Tibial artery (tissue), 4 donors: Measurements from ENCODE around the gene STKLD1.
A peak's percentile ranks its signal among the peaks of the same experiment; 100 is the strongest.

ENCODE experiments used
- DNase-seq, 2 donors: peaks; one replicate each; pipeline ENCODE4 v3.0.0-alpha.2; 2019
- H3K27ac ChIP-seq, 2 donors: fragments of 200-600 bp; sonication (generic) in 1 of 2; 1 replicate in 1 of 2; 2 replicates in 1 of 2; pipeline ENCODE4 v1.5.1; 2018 to 2019; ENCODE audit warnings: mild to moderate bottlenecking in 1 of 2
- H3K27me3 ChIP-seq, 2 donors: fragments of 200-600 bp; sonication (generic) in 1 of 2; one replicate each; pipeline versions ENCODE4 v1.5.1 to v1.6.0; 2016 to 2019
- H3K36me3 ChIP-seq, 3 donors: fragments of 200-600 bp; sonication (generic) in 2 of 3; one replicate each; pipeline ENCODE4 v1.5.1; 2016 to 2019; ENCODE audit warnings: mild to moderate bottlenecking in 2 of 3
- H3K4me1 ChIP-seq, 4 donors: fragments of 200-600 bp; sonication (generic) in 2 of 4; 1 replicate in 3 of 4; 2 replicates in 1 of 4; pipeline ENCODE4 v1.5.1; 2016 to 2019
- H3K4me3 ChIP-seq, 2 donors: fragments of 200-600 bp; sonication (generic) in 1 of 2; 1 replicate in 1 of 2; 2 replicates in 1 of 2; pipeline ENCODE4 v1.5.1; 2018 to 2019; ENCODE audit warnings: mild to moderate bottlenecking in 2 of 2
- H3K9me3 ChIP-seq, 3 donors: fragments of 200-600 bp; sonication (generic) in 1 of 3; one replicate each; pipeline ENCODE4 v1.5.1; 2016 to 2019
- CTCF ChIP-seq, 2 experiments: fragments of 200-600 bp in 1 of 2; fragments of 450-650 bp in 1 of 2; IDR thresholded peaks; one replicate each; pipeline ENCODE4 v1.5.1; 2017 to 2019; ENCODE audit warnings: antibody characterized with exemption in 2 of 2, mild to moderate bottlenecking in 1 of 2, moderate library complexity in 1 of 2
- intact Hi-C: fragments of 100-400 bp; cut with DNase I; formaldehyde crosslinking; loops from one replicate; pipeline ENCODE4 v1.15.0; 2023; ENCODE audit warnings: low total_unique reads

Gene STKLD1

DNA sequence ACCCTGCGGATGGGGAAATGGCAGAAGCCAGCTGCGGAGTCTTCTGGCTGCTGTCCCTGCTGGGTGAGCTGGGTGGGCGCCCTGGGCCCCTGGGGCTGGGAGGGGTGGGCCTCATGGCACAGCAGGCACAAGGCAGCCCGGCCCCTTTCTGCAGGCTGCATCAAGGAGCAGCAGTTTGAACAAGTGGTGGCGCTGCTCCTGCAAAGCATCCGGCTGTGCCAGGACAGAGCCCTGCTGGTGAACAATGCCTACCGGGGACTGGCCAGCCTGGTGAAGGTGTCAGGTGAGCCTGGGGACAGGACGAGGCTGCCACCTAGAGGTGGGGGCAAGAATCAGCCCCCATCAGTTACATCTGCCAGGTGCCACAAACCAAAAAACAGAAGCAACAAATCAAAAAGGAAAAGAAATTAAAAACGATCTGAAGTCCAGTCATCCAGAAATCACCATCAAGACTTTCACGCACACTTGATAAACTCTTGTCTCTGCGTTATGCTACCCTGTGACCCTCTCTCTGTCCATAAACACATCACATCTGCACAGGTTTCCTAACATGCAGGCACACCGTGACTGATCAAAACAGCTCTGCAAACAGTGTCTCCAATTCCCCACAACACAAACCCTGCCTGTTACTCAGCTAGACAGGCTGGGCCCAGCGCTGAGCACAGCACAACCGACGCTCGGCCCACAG, 27.7 kb downstream of the STKLD1 start:
- peak; percentile 6 to 20 for TF ChIP-seq CTCF (IDR thresholded peaks at IDR 0.05)
- intact Hi-C loops, result no loop called here
- no peak for DNase-seq
- Histone ChIP-seq H3K4me3 (no peak overlapping the region), H3K4me1 (no peaks in the 10 kb centered on the region), H3K9me3 (no peaks in the 10 kb centered on the region), H3K36me3 (peaks cover 20 to 87% (median 37%) of the 10 kb centered on the region in 3 donors), H3K27me3 (no peaks in the 10 kb centered on the region), H3K27ac (no peak overlapping the region)

GRCh38 chr9:133404454-133405002, 28.4 kb downstream of the STKLD1 start:
- H3K27me3 ChIP-seq, result no peaks in the 10 kb centered on the region
- no peak overlapping the region for H3K27ac ChIP-seq
- intact Hi-C loops, result no loop called here
- no peaks in the 10 kb centered on the region for H3K4me1 ChIP-seq
- TF ChIP-seq CTCF (IDR thresholded peaks at IDR 0.05), result no peak
- H3K4me3 ChIP-seq, result no peak overlapping the region
- no peaks in the 10 kb centered on the region for H3K9me3 ChIP-seq
- no peak for DNase-seq
- peaks cover 20 to 94% (median 43%) of the 10 kb centered on the region in 3 donors for H3K36me3 ChIP-seq

- Histone ChIP-seq H3K36me3 (peaks cover 24 to 97% (median 55%) of the 10 kb centered on the region in 3 donors), H3K4me3 (no peak overlapping the region), H3K27me3 (no peaks in the 10 kb centered on the region), H3K27ac (no peak overlapping the region), H3K4me1 (no peaks in the 10 kb centered on the region), H3K9me3 (no peaks in the 10 kb centered on the region)
- no peak for TF ChIP-seq CTCF (IDR thresholded peaks at IDR 0.05)
- no peak for DNase-seq
- intact Hi-C loops, result no loop called here
These were observed 29.6 kb downstream of the STKLD1 start for GRCh38 chr9:133405508-133406438.

DNA sequence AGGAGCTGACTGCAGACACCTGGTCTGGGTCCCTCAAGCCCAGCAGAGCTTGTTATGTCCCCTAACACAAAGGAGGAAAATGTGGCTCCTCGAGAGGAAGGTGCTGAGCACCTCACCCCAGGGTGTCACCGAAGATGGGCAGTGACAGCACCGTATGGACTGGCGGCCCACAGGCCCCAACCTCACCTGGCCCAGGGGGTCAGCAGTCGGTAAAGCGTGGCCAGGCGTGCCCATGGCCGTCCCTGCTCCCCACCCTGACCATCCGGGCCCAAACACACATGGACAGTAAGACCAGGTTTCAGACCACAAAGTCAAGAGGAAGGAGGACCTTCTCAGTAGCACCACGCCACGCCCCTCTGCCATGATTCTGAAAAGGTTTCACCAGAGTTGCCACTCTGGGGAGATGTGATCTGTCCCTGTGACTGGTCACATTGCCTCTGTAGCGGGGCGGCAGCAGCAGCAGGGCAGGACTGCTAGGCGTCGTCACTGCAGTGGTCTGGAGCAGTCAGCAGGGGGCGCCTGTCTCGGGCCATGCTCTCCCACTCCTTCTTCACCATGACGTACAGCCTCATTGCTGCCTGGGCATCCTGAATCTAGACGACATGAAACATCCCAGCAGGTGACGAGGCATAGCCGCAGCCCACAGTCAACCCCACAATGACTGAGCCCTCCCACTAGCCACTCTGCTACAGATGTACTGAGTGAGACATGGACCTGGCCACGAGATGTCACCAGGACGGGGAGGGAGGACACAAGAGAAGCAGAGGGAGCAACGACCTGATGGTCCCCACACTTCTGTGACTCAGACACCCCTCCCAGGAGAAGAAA, 30.5 kb downstream of the STKLD1 start:
- TF ChIP-seq CTCF (IDR thresholded peaks at IDR 0.05), result peak; percentile 78 to 85
- Histone ChIP-seq H3K9me3 (no peaks in the 10 kb centered on the region), H3K4me3 (no peak overlapping the region), H3K4me1 (no peaks in the 10 kb centered on the region), H3K27ac (no peak overlapping the region), H3K36me3 (peaks cover 32 to 100% (median 62%) of the 10 kb centered on the region in 3 donors), H3K27me3 (no peaks in the 10 kb centered on the region)
- DNase-seq, result peak; percentile 42 to 78
- intact Hi-C loops, result no loop called here

DNA sequence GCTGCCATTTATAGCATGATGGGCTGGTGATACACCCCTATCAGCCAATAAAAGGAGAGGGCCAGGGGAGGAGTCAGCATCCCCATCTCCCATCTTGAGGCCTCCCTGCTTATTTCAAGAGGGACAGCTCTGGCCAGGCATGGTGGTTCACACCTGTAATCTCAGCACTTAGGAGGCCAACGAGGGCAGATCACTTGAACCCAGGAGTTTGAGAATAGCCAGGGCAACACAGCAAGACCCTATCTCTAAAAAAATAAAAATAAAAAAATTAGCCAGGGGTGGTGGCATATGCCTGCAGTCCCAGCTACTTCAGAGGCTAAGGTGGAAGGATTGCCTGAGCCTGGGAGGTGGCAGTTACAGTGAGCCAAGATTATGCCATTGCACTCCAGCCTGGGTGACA, 31.9 kb downstream of the STKLD1 start:
- DNase-seq, result no peak
- no peaks in the 10 kb centered on the region for H3K4me1 ChIP-seq
- H3K27me3 ChIP-seq, result no peaks in the 10 kb centered on the region
- intact Hi-C loops, result loop anchor here (1.0 kb wide), 1 partner anchor 77 kb away; no protein-coding TSS in a partner anchor
- peaks cover 45 to 100% (median 75%) of the 10 kb centered on the region in 3 donors for H3K36me3 ChIP-seq
- no peaks in the 10 kb centered on the region for H3K9me3 ChIP-seq
- H3K4me3 ChIP-seq, result no peak overlapping the region
- no peak overlapping the region for H3K27ac ChIP-seq
- TF ChIP-seq CTCF (IDR thresholded peaks at IDR 0.05), result no peak
